ENCODE results near the gene TOX2.
"Not testable (repeated sequence)": the region's sequence is repeated elsewhere in the genome, so short reads cannot be mapped to it uniquely, and the experiment has no call there.

Gene TOX2

DNA sequence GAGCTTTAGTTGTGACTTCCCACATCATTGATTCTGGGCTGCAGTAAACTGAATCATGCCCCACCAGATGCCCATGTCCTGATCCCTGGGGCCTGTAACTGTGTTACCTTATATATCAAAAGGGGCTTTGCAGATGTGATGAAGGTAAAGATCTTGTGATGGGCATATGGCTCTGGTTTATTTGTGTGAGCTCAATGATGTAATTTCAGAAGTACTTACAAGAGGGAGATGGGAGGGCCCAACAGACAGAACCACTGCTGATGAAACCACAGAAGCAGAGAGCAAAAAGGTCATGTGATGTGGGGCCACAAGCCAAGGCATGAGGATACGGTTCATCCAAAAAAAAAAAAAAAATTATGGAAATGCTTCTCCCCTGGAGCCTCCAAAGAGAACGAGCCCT lies 118.7 kb downstream of the TOX2 start:
- DNase-seq: peak; percentile 60

DNA sequence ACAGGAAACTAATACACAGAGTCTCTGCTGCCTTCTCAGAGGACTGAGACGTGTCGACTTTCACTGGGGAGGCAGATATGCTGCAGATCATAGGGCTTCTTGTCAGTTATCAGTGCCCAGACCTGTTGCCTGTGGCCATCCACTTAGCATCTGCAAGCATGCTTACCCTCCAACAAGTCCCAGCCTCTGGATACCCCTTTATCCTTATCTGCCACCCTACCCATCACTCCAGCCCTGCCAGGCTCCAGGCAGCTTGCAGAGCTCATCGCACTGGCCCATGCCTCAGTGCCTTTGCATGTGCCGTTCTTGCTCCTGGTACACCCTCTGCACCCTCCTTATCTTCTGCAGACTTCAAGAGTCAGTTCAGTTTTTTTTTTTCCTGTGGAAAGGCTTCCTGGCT lies 119.2 kb downstream of the TOX2 start:
- no peak for DNase-seq

DNA sequence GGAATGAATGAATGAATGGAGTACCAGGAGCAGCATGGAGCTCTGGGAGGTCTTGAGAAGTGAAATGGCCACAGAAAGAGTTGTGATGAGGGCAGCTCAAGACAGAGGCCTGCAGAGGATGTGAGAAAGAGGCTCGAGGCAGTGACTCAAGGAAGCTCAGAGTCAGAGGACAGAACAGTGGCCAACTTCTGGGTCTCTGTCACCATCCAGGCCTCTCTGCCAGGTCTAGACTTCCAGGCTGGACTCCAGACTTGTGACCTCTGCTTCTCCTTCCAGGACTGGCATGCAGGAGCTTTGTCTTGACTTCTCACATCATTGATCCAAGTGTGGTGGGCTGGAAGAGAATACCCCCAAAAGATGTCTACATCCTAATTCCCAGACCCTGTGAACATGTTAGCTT lies 119.8 kb downstream of the TOX2 start:
- DNase-seq: no peak

- DNase-seq: no peak
Measured at GRCh38 chr20:44034965-44035635, 120.4 kb downstream of the TOX2 start.

DNA sequence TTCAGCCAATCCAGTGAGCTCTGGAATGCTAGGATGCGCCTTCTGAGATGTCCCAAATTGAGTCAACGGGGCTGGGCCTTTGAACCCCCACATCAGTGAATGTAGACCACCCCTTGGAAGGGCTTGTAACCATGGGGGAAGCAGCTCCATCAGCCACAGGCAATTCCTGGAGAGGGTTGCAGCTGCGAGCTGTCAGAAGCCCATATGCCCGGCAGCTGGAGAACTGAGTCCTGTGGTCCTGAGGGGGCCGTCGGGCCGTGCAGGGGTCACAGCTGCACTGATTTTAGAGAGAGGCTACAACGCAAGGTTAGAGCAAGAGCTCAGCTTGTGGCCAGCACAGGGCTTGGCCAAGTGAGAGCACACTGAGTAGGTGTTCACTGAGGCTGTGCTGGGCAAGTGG lies 121.3 kb downstream of the TOX2 start:
- DNase-seq: no peak

- no peak for DNase-seq
Measured at GRCh38 chr20:44036441-44036840, 121.8 kb downstream of the TOX2 start.

- no peak for DNase-seq
Measured at GRCh38 chr20:44038681-44039123, 124.0 kb downstream of the TOX2 start.

DNA sequence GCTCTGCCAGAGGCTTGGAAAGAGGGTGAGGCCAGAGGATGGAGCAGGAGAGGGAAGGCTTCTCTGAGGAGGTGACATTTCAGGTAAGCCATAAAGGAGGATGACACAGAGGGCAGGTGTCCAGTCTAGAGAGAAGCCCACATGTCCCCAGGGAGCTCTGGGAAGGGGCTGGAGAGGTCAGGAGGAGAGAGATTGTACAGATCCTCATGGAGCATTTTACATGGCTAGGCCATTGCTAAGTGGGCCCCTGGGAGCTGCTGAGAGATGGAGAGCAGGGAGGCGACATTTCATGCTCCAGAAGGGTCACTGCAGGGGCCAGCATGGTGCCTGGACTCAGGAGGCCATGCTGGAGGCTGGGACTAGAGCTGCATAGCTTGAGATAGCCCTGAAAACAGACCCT lies 124.5 kb downstream of the TOX2 start:
- no peak for DNase-seq

DNA sequence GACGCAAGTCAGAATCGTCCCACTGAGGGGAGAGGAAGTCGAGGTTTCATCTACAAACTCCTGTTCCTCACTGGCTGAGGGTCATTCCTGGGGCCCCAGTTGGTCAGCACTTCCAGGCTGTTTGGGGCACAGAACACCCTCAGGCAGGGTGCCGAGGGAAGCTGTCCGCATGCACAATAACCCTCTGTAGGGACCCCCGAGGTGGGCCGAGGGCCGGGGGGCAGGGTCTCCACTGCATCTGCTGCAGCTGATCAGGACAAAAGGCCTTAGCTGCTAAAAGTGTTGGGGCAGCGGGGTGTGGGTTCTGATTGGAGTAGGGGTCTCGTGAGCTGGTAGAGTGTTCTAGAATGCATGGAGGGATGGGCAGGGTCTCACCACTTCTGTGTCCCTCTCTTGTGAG lies 125.1 kb downstream of the TOX2 start:
- DNase-seq: no peak

- DNase-seq: no peak
Measured at GRCh38 chr20:44040202-44040915, 125.7 kb downstream of the TOX2 start.

GRCh38 chr20:44041001-44041400 lies 126.3 kb downstream of the TOX2 start:
- no peak for DNase-seq

- DNase-seq: not testable (repeated sequence)
Measured at GRCh38 chr20:44044712-44045111, 130.1 kb downstream of the TOX2 start.

- no peak for DNase-seq
Measured at GRCh38 chr20:44050327-44050726, 135.7 kb downstream of the TOX2 start.

GRCh38 chr20:44050925-44051660 lies 136.4 kb downstream of the TOX2 start:
- DNase-seq: no peak

GRCh38 chr20:44051661-44052000 lies 137.0 kb downstream of the TOX2 start:
- no peak for DNase-seq

DNA sequence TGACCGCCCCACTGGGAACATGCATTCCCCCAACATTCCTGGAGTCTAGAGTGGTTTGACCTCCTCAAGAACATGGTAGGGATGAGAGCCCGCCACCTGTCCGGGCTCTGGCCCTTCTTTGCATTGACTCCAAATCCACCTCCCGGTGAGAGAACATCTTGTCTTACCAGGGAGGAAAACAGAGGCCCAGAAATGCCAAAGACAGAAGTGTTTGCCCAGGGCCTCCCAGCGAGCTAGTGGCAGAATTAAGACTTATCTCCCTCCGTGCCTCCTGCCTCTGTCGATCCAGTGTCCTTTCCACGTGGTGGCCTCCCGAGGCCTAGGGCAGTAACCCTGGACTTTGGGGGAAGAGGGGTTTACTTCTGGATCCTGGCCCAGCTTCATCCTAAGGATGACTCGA lies 137.5 kb downstream of the TOX2 start:
- no peak for DNase-seq

- no peak for DNase-seq
Measured at GRCh38 chr20:44053046-44053445, 138.4 kb downstream of the TOX2 start.

DNA sequence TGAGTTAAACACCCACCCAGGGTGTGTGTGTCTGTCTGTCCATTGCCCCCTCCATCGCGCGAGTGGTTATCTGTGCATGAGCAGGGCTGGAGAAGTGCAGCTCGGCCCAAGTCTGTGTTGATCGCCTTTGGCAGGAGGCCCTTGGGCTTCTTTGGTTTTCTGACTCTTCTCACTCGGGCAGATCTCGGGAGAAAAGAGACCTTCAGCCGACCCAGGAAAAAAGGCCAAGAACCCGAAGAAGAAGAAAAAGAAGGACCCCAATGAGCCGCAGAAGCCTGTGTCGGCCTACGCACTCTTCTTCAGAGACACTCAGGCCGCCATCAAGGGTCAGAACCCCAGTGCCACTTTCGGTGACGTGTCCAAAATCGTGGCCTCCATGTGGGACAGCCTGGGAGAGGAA lies 139.5 kb downstream of the TOX2 start:
- no peak for DNase-seq

- DNase-seq: no peak
Measured at GRCh38 chr20:44054849-44055248, 140.2 kb downstream of the TOX2 start.

DNA sequence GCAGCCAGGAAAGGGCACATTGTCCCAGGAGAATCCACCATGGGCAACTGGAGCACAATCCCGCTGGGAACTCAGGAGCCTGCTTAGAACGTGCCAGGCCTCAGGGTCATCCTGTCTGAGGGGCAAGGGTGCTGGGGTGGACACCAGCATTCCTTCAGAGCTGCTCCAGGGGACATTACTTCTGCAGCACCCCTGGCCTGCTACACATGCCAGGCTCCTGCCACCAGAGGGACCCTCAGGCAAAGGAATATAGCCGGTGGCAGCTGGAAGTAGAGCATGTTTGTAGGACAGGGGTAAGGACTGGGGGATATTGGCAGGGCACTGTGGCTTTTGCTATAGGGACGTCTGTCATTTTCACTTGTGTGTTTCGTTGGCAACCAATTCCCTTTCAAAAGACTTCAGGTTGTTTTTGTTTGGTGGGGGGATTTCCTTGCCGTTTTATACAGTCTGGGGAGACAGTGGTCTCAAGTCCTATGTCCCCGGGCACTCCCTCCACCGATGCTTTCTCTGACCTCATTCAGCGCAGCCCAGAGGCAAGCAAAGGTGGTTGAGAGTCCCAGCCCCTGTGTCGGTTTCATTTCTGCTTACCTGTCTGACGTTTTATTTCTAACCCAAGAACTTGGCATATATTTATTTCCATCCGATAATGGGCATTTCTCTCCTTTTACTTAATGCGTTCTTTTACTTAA lies 141.5 kb downstream of the TOX2 start:
- peak; percentile 51 for DNase-seq

GRCh38 chr20:44057698-44058675 lies 143.3 kb downstream of the TOX2 start:
- DNase-seq: peak; percentile 24
